HFFc6 (cell line): ENCODE measurements around the gene SDCCAG8. TPM values are rescaled to one million over a fixed set of nuclear protein-coding genes. Genes with fewer than 3 reads are reported as not detected.
"Not testable (repeated sequence)": the region's sequence is repeated elsewhere in the genome, so short reads cannot be mapped to it uniquely, and the experiment has no call there.

Experiments used
- DNase-seq: peaks from one replicate; pipeline ENCODE4 v3.0.0-alpha.2; 2018
- H3K27ac Mint-ChIP-seq: 2 replicates; pipeline ENCODE4 v1.8.0; 2020; ENCODE audit warnings: mild to moderate bottlenecking, mixed read lengths
- H3K27me3 Mint-ChIP-seq: 2 replicates; pipeline ENCODE4 v1.8.0; 2021; ENCODE audit warnings: mild to moderate bottlenecking, moderate library complexity, mixed read lengths; ENCODE audit not compliant: insufficient read depth
- H3K36me3 Mint-ChIP-seq: 2 replicates; pipeline ENCODE4 v1.8.0; 2021; ENCODE audit warnings: low read depth, mixed read lengths
- H3K4me1 Mint-ChIP-seq: 2 replicates; pipeline ENCODE4 v1.8.0; 2020; ENCODE audit warnings: low read depth, mixed read lengths
- H3K4me3 Mint-ChIP-seq: 2 replicates; pipeline ENCODE4 v1.8.0; 2020; ENCODE audit warnings: mild to moderate bottlenecking, moderate library complexity, mixed read lengths
- H3K9me3 Mint-ChIP-seq: 2 replicates; pipeline ENCODE4 v1.8.0; 2020; ENCODE audit warnings: mild to moderate bottlenecking, mixed read lengths
- total RNA-seq, 6 experiments: library from RNA; stranded (reverse); fragmentation: NEBNext Ultra II Directional; extraction: Animal tissue kit (Norgen Biotek cat#: 25700); gene quantifications; 2 replicates in 1 of 6; 3 replicates in 5 of 6; pipeline ENCODE4 v1.2.3, GENCODE V29; 2021
- TF ChIP-seq, protein P1 (sequence below): fragments of 200-600 bp; sonication (generic); IDR thresholded peaks from 2 replicates; pipeline ENCODE4 v1.5.0; 2021; ENCODE audit warnings: antibody characterized with exemption, mild to moderate bottlenecking

The SDCCAG8 gene
- total RNA-seq, 6 experiments from 2014 or later: 22.3 to 31.2 (median 26.1) TPM

DNA sequence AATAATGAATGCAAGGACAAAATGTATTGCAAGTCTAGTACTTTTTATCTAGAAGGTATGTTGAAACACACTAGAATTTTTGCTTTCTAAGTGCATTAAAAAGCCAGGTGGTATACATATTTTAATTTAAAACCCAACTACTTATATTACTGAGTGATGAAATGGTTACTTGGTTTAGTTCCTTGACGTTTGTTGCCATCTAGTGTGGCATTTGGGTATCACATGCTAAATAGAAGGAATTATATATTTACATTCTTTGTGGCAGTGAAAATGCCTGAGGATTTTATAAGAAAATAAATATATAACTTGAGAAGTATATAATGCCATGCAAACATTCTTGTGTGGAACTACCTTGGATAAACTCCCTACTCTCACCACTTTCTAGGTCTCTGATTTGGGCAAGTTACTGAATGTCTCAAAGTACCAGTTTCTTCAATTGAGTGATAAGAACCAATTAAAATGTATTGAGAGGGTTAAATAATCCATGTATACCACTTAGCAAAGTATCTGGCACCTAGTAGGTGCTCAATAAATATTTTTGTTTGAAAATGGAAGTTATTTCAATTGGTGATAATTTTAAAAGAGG, 69.6 kb downstream of the SDCCAG8 start:
- no peak overlapping the region for H3K27ac Mint-ChIP-seq
- peaks cover 16% of the 10 kb centered on the region for H3K4me1 Mint-ChIP-seq
- H3K36me3 Mint-ChIP-seq: peaks cover 6% of the 10 kb centered on the region
- TF ChIP-seq, protein P1, sequence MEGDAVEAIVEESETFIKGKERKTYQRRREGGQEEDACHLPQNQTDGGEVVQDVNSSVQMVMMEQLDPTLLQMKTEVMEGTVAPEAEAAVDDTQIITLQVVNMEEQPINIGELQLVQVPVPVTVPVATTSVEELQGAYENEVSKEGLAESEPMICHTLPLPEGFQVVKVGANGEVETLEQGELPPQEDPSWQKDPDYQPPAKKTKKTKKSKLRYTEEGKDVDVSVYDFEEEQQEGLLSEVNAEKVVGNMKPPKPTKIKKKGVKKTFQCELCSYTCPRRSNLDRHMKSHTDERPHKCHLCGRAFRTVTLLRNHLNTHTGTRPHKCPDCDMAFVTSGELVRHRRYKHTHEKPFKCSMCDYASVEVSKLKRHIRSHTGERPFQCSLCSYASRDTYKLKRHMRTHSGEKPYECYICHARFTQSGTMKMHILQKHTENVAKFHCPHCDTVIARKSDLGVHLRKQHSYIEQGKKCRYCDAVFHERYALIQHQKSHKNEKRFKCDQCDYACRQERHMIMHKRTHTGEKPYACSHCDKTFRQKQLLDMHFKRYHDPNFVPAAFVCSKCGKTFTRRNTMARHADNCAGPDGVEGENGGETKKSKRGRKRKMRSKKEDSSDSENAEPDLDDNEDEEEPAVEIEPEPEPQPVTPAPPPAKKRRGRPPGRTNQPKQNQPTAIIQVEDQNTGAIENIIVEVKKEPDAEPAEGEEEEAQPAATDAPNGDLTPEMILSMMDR: peak; percentile 94
- no peak overlapping the region for H3K4me3 Mint-ChIP-seq
- DNase-seq: peak; percentile 56
- no peaks in the 10 kb centered on the region for H3K27me3 Mint-ChIP-seq
- H3K9me3 Mint-ChIP-seq: no peaks in the 10 kb centered on the region

DNA sequence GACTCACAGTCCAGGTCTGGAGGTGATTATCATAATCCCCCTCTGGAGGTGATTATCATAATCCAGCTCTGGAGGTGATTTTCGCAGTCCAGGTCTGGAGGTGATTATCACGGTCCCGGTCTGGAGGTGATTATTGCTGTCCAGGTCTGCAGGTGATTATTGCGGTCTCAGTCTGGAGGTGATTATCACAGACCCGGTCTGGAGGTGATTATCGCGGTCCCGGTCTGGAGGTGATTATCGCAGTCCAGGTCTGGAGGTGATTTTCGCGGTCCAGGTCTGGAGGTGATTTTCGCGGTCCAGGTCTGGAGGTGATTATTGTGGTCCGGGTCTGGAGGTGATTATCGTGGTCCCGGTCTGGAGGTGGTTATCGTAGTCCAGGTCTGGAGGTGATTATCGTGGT, 76.6 kb downstream of the SDCCAG8 start:
- DNase-seq: no peak
- H3K4me3 Mint-ChIP-seq: no peak overlapping the region
- H3K4me1 Mint-ChIP-seq: peaks cover 22% of the 10 kb centered on the region
- H3K9me3 Mint-ChIP-seq: no peaks in the 10 kb centered on the region
- no peak overlapping the region for H3K27ac Mint-ChIP-seq
- TF ChIP-seq, protein P1: no peak
- no peaks in the 10 kb centered on the region; the same call in 1 of the 2 replicates for H3K27me3 Mint-ChIP-seq
- H3K36me3 Mint-ChIP-seq: peaks cover 46% of the 10 kb centered on the region

DNA sequence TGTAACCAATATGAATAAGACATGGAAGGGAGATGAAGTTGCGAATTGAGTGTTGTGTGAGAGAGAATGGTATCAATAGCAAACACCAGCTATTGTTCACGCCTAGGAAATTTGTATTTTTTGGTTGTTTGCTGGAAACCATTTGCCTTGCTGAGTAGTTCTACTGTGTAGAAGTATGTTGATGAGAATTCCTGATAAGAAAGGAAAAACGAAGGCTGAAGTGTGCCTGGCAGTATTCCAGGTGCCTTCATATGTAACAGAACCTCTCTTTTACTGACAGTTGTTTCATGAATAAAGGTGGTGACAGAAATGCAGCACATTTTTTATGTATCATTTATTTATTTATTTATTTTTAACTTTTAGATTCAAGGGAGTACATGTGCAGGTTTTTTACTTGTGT, 79.5 kb downstream of the SDCCAG8 start:
- Mint-ChIP-seq H3K4me3 (no peak overlapping the region), H3K27me3 (no peaks in the 10 kb centered on the region; the same call in 1 of the 2 replicates), H3K9me3 (no peaks in the 10 kb centered on the region), H3K36me3 (peaks cover 51% of the 10 kb centered on the region), H3K4me1 (peaks cover 28% of the 10 kb centered on the region), H3K27ac (no peak overlapping the region)
- TF ChIP-seq, protein P1: no peak
- peak; percentile 21 for DNase-seq

DNA sequence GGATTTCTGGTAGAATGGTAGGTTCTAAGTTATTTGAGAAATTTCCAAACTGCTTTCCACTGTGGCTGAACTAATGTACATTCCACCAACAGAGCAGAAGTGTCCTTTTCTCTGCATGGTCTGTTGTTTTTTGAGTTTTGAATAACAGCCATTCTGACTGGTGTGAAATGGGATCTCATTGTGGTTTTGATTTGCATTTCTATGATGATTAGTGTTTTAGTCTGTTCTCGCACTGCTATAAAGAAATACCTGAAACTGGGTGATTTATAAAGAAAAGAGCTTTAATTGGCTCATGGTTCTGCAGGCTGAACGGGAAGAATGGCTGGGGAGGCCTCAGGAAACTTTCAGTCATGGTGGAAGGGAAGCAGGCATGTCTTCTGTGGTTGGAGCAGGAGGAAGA, 80.3 kb downstream of the SDCCAG8 start:
- no peak overlapping the region for H3K27ac Mint-ChIP-seq
- H3K4me1 Mint-ChIP-seq: peaks cover 37% of the 10 kb centered on the region
- H3K27me3 Mint-ChIP-seq: no peaks in the 10 kb centered on the region; the same call in 1 of the 2 replicates
- H3K36me3 Mint-ChIP-seq: peaks cover 46% of the 10 kb centered on the region
- DNase-seq: no peak
- TF ChIP-seq, protein P1: no peak
- H3K9me3 Mint-ChIP-seq: no peaks in the 10 kb centered on the region
- H3K4me3 Mint-ChIP-seq: no peak overlapping the region

DNA sequence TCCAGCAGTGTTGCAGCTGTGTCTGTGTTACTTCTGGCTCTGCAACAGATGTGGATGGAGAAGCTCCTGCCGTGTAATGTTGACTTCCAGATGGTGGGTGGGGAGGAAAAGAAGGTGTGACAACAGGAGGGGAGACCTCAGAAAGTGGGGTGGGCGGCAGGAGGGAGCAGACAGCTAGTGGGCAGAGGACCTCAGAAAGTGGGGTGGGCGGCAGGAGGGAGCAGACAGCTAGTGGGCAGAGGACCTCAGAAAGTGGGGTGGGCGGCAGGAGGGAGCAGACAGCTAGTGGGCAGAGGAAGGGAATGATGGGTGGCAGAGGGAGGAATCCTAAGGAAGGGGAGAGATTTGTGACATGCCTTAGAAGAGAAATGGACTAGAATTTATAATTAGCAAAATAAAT, 83.0 kb downstream of the SDCCAG8 start:
- Mint-ChIP-seq H3K36me3 (peaks cover 25% of the 10 kb centered on the region), H3K4me1 (peaks cover 41% of the 10 kb centered on the region)
- H3K4me3 Mint-ChIP-seq, DNase-seq, H3K9me3 Mint-ChIP-seq, H3K27me3 Mint-ChIP-seq, H3K27ac Mint-ChIP-seq: not testable (repeated sequence)

DNA sequence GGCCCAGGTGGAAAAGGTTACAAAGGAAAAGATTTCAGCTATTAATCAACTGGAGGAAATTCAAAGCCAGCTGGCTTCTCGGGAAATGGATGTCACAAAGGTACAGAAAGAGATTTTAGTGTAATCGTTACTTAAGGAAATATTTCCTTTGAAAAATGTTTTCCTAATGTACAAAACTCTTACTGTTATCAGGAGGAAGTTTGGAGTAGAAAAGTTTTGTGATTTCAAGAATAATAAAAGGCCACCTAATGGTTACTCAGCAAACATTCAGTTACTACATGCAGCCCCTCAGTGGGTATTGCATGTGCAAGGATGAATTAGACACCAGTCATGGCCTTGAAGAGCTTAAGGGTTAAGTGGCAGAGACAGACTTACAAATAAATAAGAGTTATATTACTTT, 85.2 kb downstream of the SDCCAG8 start:
- Mint-ChIP-seq H3K4me3 (no peak overlapping the region), H3K27ac (peak overlapping the region; percentile 30; the same call in 1 of the 2 replicates), H3K36me3 (peaks cover 10% of the 10 kb centered on the region), H3K9me3 (no peaks in the 10 kb centered on the region), H3K27me3 (no peaks in the 10 kb centered on the region), H3K4me1 (peaks cover 36% of the 10 kb centered on the region)
- TF ChIP-seq, protein P1: peak; percentile 19; the same call in 1 of the 2 replicates
- peak; percentile 6 for DNase-seq
